HepG2 (cell line): ENCODE measurements around the gene PVR. TPM values are rescaled to one million over a fixed set of nuclear protein-coding genes. Genes with fewer than 3 reads are reported as not detected.
A peak's percentile ranks its signal among the peaks of the same experiment; 100 is the strongest.

ENCODE experiments used
- ATAC-seq: fragments of 200-7000 bp; cut with Tn5 transposase; 3 replicates; pipeline ENCODE4 v1.9.1; 2020; ENCODE audit warnings: mild to moderate bottlenecking, moderate library complexity
- BruUV-seq: library from RNA; stranded (reverse); fragments of 400-500 nt; replicated peaks from 2 replicates; lab custom pipeline; 2021; lab: Mats Ljungman, UMichigan
- CTCF ChIA-PET: fragments of 300-600 bp; formaldehyde crosslinking; extraction: SDS; loops from one replicate; lab custom pipeline; 2021; ENCODE audit warnings: low total read pairs, inconsistent platforms, low intra/inter-chr PET ratio; lab: Yijun Ruan, JAX
- POLR2A ChIA-PET: fragments of 350-600 bp; sonication (Branson Sonifier 250); formaldehyde crosslinking; loops from one replicate; lab custom pipeline; 2020; ENCODE audit warnings: antibody characterized with exemption, inconsistent platforms; lab: Yijun Ruan, JAX
- DNase-seq: peaks from one replicate; pipeline ENCODE4 v3.0.0-alpha.2; 2015; ENCODE audit warnings: low spot score
- FAIRE-seq: peaks from 3 replicates; lab custom pipeline; 2011; peaks lifted over from hg19 to GRCh38; lab: Jason Lieb, UNC
- H2AFZ ChIP-seq: one replicate; pipeline ENCODE4 v1.6.1; 2011; ENCODE audit warnings: low read length, inconsistent platforms
- H3K27ac ChIP-seq: fragments of 300-600 bp; 3 replicates; pipeline ENCODE4 v1.8.0; 2011; ENCODE audit warnings: mixed run types, mild to moderate bottlenecking, mixed read lengths, low read length, inconsistent platforms; ENCODE audit not compliant: insufficient read depth; ENCODE audit errors: extremely low read length
- H3K27me3 ChIP-seq, 2 experiments: fragments of 200-600 bp in 1 of 2; 2 replicates in 1 of 2; 3 replicates in 1 of 2; pipeline versions ENCODE4 v1.6.0 to v1.8.0; 2011; ENCODE audit warnings: low read length in 2 of 2, mild to moderate bottlenecking in 2 of 2, moderate library complexity in 2 of 2, inconsistent platforms in 1 of 2; ENCODE audit not compliant: insufficient read depth in 2 of 2, control insufficient read depth in 1 of 2
- H3K36me3 ChIP-seq, 2 experiments: fragments of 200-600 bp in 1 of 2; replicated peaks in 1 of 2; 2 replicates in 1 of 2; 3 replicates in 1 of 2; pipeline versions ENCODE4 v1.5.1 to v1.8.0; 2011; ENCODE audit warnings: low read length in 2 of 2, inconsistent platforms in 1 of 2; ENCODE audit not compliant: insufficient read depth in 2 of 2, control insufficient read depth in 1 of 2
- H3K4me1 ChIP-seq: 2 replicates; pipeline ENCODE4 v1.5.1; 2012; ENCODE audit warnings: low read length, inconsistent platforms; ENCODE audit not compliant: insufficient read depth
- H3K4me2 ChIP-seq: 2 replicates; pipeline ENCODE4 v1.6.0; 2011; ENCODE audit warnings: low read depth, low read length, inconsistent platforms
- H3K4me3 ChIP-seq, 3 experiments: fragments of 200-600 bp in 1 of 3; sonication (generic), shearing (Covaris generic) in 1 of 3; replicated peaks in 1 of 3; 2 replicates each; pipeline ENCODE4 v1.5.1; 2011 to 2016; ENCODE audit warnings: low read length in 3 of 3, inconsistent platforms in 2 of 3, low read depth in 2 of 3, mild to moderate bottlenecking in 2 of 3, control low read depth in 1 of 3, mixed read lengths in 1 of 3; ENCODE audit not compliant: insufficient read depth in 1 of 3
- H3K79me2 ChIP-seq: one replicate; pipeline ENCODE4 v1.6.1; 2011; ENCODE audit warnings: low read length, inconsistent platforms; ENCODE audit not compliant: insufficient read depth
- H3K9ac ChIP-seq: 2 replicates; pipeline ENCODE4 v1.6.0; 2011; ENCODE audit warnings: mild to moderate bottlenecking, low read depth, low read length, inconsistent platforms; ENCODE audit not compliant: insufficient read depth
- H3K9me3 ChIP-seq: 2 replicates; pipeline ENCODE4 v1.5.1; 2012; ENCODE audit warnings: mild to moderate bottlenecking, low read length
- H4K20me1 ChIP-seq: 2 replicates; pipeline ENCODE4 v1.6.0; 2011; ENCODE audit warnings: inconsistent platforms, mild to moderate bottlenecking, low read length, moderate library complexity; ENCODE audit not compliant: insufficient read depth
- AGO2 ChIP-seq: fragments of 200-400 bp; formaldehyde crosslinking; optimal IDR thresholded peaks from 2 replicates; pipeline ENCODE3; 2017; ENCODE audit warnings: mild to moderate bottlenecking, low read depth, low read length, moderate library complexity
- HOXA7 ChIP-seq: sonication (generic); formaldehyde crosslinking; IDR thresholded peaks from 2 replicates; pipeline ENCODE4 v1.8.1; 2022; ENCODE audit warnings: mild to moderate bottlenecking, missing genetic modification reagents, moderate library complexity
- KAT2B ChIP-seq: fragments of 150-350 bp; IDR thresholded peaks from 2 replicates; pipeline ENCODE4 v1.6.1; 2014; ENCODE audit warnings: low read depth, low read length, borderline replicate concordance
- PAF1 ChIP-seq: IDR thresholded peaks from 2 replicates; pipeline ENCODE4 v1.6.1; 2016; ENCODE audit warnings: missing genetic modification reagents, missing compliant biosample characterization
- PCBP1 ChIP-seq: fragments of 200-400 bp; formaldehyde crosslinking; IDR thresholded peaks from 2 replicates; pipeline ENCODE4 v1.6.1; 2017; ENCODE audit warnings: mild to moderate bottlenecking, low read depth, low read length, borderline replicate concordance
- RXRB ChIP-seq: IDR thresholded peaks from 2 replicates; pipeline ENCODE4 v1.6.1; 2016; ENCODE audit warnings: borderline replicate concordance, missing genetic modification reagents, missing compliant biosample characterization
- YEATS4 ChIP-seq: sonication (generic); formaldehyde crosslinking; IDR thresholded peaks from 2 replicates; pipeline ENCODE4 v1.4.0; 2020; ENCODE audit warnings: missing genetic modification reagents, borderline replicate concordance
- ZNF335 ChIP-seq: sonication (generic); formaldehyde crosslinking; IDR thresholded peaks from 2 replicates; pipeline ENCODE4 v1.4.0; 2020; ENCODE audit warnings: missing genetic modification reagents
- ZNF513 ChIP-seq: sonication (generic); formaldehyde crosslinking; conservative IDR thresholded peaks from 2 replicates; pipeline ENCODE4 v1.5.0; 2020; ENCODE audit warnings: missing genetic modification reagents
- ZNF776 ChIP-seq: sonication (generic); formaldehyde crosslinking; IDR thresholded peaks from 2 replicates; pipeline ENCODE4 v1.4.0; 2020; ENCODE audit warnings: mild to moderate bottlenecking, missing genetic modification reagents
- ZSCAN22 ChIP-seq: sonication (generic); formaldehyde crosslinking; IDR thresholded peaks from 2 replicates; pipeline ENCODE4 v1.4.0; 2020; ENCODE audit warnings: mild to moderate bottlenecking, missing genetic modification reagents
- WGBS: methylation state at CpG from one replicate; pipeline ENCODE4 v1.1.6; 2017; ENCODE audit warnings: low lambda C conversion rate; 5-methylcytosine and 5-hydroxymethylcytosine counted together
- in situ Hi-C: cut with HindIII; loops from 2 replicates; pipeline ENCODE4 v1.10.0; 2017; ENCODE audit warnings: low pct_unique_long_range_greater_than_20kb; ENCODE audit not compliant: extremely low pct_ligation_motif_present
- intact Hi-C: fragments of 100-400 bp; cut with micrococcal nuclease; formaldehyde crosslinking; loops from one replicate; pipeline ENCODE4 v1.10.0; 2022; ENCODE audit not compliant: unreplicated experiment
- polyA plus RNA-seq, 8 experiments: library from polyadenylated mRNA; depleted of rRNA in 3 of 8; stranded (reverse) in 7 of 8; unstranded in 1 of 8; fragments of >200 nt; fragmentation: Illumina TruSeq in 4 of 8; extraction: Trizol in 4 of 8; gene quantifications; 2 replicates each; pipeline versions ENCODE4 v1.2.1 to v1.2.3, GENCODE V29; 2011 to 2016; ENCODE audit warnings: low read depth in 4 of 8, missing spikeins in 1 of 8, mixed read lengths in 1 of 8; ENCODE audit not compliant: insufficient read depth in 1 of 8
- total RNA-seq, 5 experiments: library from RNA; depleted of rRNA; stranded (reverse); fragments of >200 nt; fragmentation: Illumina TruSeq; extraction: Trizol; gene quantifications; 2 replicates each; pipeline ENCODE4 v1.2.3, GENCODE V29; 2016; ENCODE audit warnings: low read depth in 1 of 5

PVR gene
- total and polyA plus RNA-seq, 2 of the 13 experiments (the other 11 are each of a cell fraction or from before 2014, with no cell fraction given), result 43.4 to 46.6 TPM

GRCh38 chr19:44707794-44708193, 64.1 kb downstream of the PVR start (continued):
- TF ChIP-seq ZNF513 (CRISPR knock-in tag) (no peak), PAF1 (CRISPR knock-in tag) (no peak)

DNA sequence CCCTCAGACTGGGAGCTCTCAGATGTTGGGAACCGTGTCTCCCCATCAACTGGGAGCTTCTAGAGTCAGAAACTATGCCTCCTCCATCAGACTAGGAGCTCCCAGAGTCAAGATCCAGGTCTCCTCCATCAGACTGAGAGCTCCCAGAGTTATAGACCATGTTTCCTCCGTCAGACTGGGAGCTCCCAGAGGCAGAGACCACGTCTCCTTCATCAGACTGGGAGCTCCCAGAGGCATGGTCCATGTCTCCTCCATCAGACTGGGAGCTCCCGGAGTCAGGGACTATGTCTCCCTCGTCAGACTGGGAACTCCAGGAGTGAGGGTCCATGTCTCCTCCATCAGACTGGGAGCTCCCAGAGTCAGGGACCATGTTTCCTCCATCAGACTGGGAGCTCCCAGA, 65.2 kb downstream of the PVR start:
- Histone ChIP-seq H3K27ac (no peak overlapping the region), H3K36me3 (no peaks in the 10 kb centered on the region), H4K20me1 (no peaks in the 10 kb centered on the region; the same call in 1 of the 2 replicates), H3K4me3 (no peak overlapping the region), H3K4me2 (no peak overlapping the region), H3K27me3 (no peaks in the 10 kb centered on the region), H2AFZ (no peak overlapping the region), H3K79me2 (no peaks in the 10 kb centered on the region), H3K4me1 (peaks cover 21% of the 10 kb centered on the region), H3K9ac (no peak overlapping the region), H3K9me3 (no peaks in the 10 kb centered on the region)
- DNase-seq (no peak), ATAC-seq (no peak), FAIRE-seq (no peak)
- no CpG with 5 or more reads among the region's 5 CpGs for WGBS
- BruUV-seq, result no TSS peak
- in situ Hi-C loops (no loop called here), intact Hi-C loops (no loop called here)
- ChIA-PET POLR2A (interaction anchor here (2.1 to 2.7 kb wide), 2 partner anchors 9 to 14 kb away, joined by 7 to 11 read pairs; no protein-coding TSS in a partner anchor), CTCF (no interaction called here)
- TF ChIP-seq AGO2 (no peak), RXRB (CRISPR knock-in tag) (no peak), YEATS4 (no peak), ZSCAN22 (CRISPR knock-in tag) (peak; percentile 95; the same call in 1 of the 2 replicates), ZNF776 (CRISPR knock-in tag) (no peak), PCBP1 (no peak), KAT2B (no peak), HOXA7 (no peak), ZNF335 (CRISPR knock-in tag) (no peak)
